ENCODE results near the gene PLVAP.
"Not testable (repeated sequence)": the region's sequence is repeated elsewhere in the genome, so short reads cannot be mapped to it uniquely, and the experiment has no call there.

Gene PLVAP

GRCh38 chr19:17402982-17403855 is 26.1 kb upstream of the PLVAP start:
- DNase-seq (ENCODE audit: low read depth, low spot score), result no peak

GRCh38 chr19:17401628-17402027 is 24.5 kb upstream of the PLVAP start:
- no peak overlapping the region for H3K27ac ChIP-seq
- no peak for DNase-seq (ENCODE audit: low read depth, low spot score)

More at GRCh38 chr19:17402982-17403855, 26.1 kb upstream of the PLVAP start:
- no peak overlapping the region for H3K27ac ChIP-seq

GRCh38 chr19:17398902-17399527 is 21.9 kb upstream of the PLVAP start:
- no peak for DNase-seq (ENCODE audit: low read depth, low spot score)
- no peak overlapping the region for H3K27ac ChIP-seq

- H3K27ac ChIP-seq, result no peak overlapping the region
- no peak for DNase-seq (ENCODE audit: low read depth, low spot score)
These were observed 17.8 kb upstream of the PLVAP start for GRCh38 chr19:17394891-17395415.

GRCh38 chr19:17393914-17394313 is 16.8 kb upstream of the PLVAP start, which contains the start of gene CCDC194:
Gene CCDC194, minus strand, starts transcription at chr19:17394196. Its CDS starts 38 bp downstream, at chr19:17394158.
- no peak within 1 kb of the TSS for H3K27ac ChIP-seq

GRCh38 chr19:17393002-17393401 is 15.9 kb upstream of the PLVAP start:
- DNase-seq (ENCODE audit: low read depth, low spot score), result no peak
- H3K27ac ChIP-seq, result no peak overlapping the region

More at GRCh38 chr19:17393914-17394313, 16.8 kb upstream of the PLVAP start, which contains the start of gene CCDC194:
- no peak for DNase-seq (ENCODE audit: low read depth, low spot score)

GRCh38 chr19:17391371-17392151 is 14.4 kb upstream of the PLVAP start:
- no peak overlapping the region for H3K27ac ChIP-seq
- DNase-seq (ENCODE audit: low read depth, low spot score), result no peak

- no peak overlapping the region for H3K27ac ChIP-seq
- DNase-seq (ENCODE audit: low read depth, low spot score), result peak; percentile 18
These were observed 13.7 kb upstream of the PLVAP start for GRCh38 chr19:17390665-17391370.

- no peak overlapping the region for H3K27ac ChIP-seq
- no peak for DNase-seq (ENCODE audit: low read depth, low spot score)
These were observed 13.0 kb upstream of the PLVAP start for GRCh38 chr19:17389957-17390664.

- no peak overlapping the region for H3K27ac ChIP-seq
- no peak for DNase-seq (ENCODE audit: low read depth, low spot score)
These were observed 12.1 kb upstream of the PLVAP start for GRCh38 chr19:17389288-17389687.

GRCh38 chr19:17385878-17386611 is 8.9 kb upstream of the PLVAP start:
- no peak for DNase-seq (ENCODE audit: low read depth, low spot score)
- no peak overlapping the region for H3K27ac ChIP-seq

GRCh38 chr19:17380426-17381138 is 3.4 kb upstream of the PLVAP start:
- no peak overlapping the region for H3K27ac ChIP-seq
- no peak for DNase-seq (ENCODE audit: low read depth, low spot score)

- DNase-seq (ENCODE audit: low read depth, low spot score), result no peak
- no peak overlapping the region for H3K27ac ChIP-seq
These were observed 2.1 kb upstream of the PLVAP start for GRCh38 chr19:17379221-17379631.

GRCh38 chr19:17378271-17378670 is 1.1 kb upstream of the PLVAP start:
- no peak overlapping the region for H3K27ac ChIP-seq
- DNase-seq (ENCODE audit: low read depth, low spot score), result no peak

- no peak overlapping the region for H3K27ac ChIP-seq
- no peak for DNase-seq (ENCODE audit: low read depth, low spot score)
These were observed 7.0 kb downstream of the PLVAP start for GRCh38 chr19:17370026-17370587.

- DNase-seq (ENCODE audit: low read depth, low spot score), result no peak
- H3K27ac ChIP-seq, result no peak overlapping the region
These were observed 11.8 kb downstream of the PLVAP start for GRCh38 chr19:17365361-17365760.

GRCh38 chr19:17363852-17364605 is 13.1 kb downstream of the PLVAP start:
- DNase-seq (ENCODE audit: low read depth, low spot score); H3K27ac ChIP-seq: not testable (repeated sequence)
